ENCODE data around the gene GSTM3. TPM values are rescaled to one million over a fixed set of nuclear protein-coding genes. Genes with fewer than 3 reads are reported as not detected.

The GSTM3 gene
- total and polyA plus RNA-seq, 2 experiments from 2014 or later = 297 to 962 TPM

DNA sequence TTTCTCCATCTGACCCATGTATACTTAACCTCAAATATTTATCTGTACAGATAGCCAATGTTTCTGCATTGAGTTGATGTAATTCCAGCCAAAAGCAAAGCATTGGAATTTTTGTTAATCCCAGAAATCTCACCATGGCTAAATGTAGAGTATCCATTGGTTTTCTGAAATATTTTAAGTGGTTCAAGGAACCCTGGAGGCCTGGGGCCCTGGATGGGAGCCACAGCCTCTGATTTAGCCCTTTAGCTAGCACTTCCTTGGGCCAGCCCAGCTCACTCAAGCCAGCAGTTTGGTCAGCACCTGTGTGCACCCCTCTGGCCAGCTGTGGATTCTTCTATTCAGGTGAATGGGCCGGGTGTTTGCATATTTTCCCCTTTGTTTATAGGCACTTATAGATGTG, 41.7 kb upstream of the GSTM3 start:
- H3K9me2 ChIP-seq (replicated peaks; ENCODE audit: insufficient read depth) = no peaks in the 10 kb centered on the region
- 61% methylated on average over 1 of the region's 1 CpG for WGBS (ENCODE audit: low lambda C conversion rate, missing lambda C conversion rate)
- H3K4me1 ChIP-seq (ENCODE audit: insufficient read depth) = peaks cover 24% of the 10 kb centered on the region
- no peak overlapping the region for H3K4me3 ChIP-seq
- DNase-seq (ENCODE audit: low spot score) = no peak
- H3K9me3 ChIP-seq (ENCODE audit: low read depth) = no peaks in the 10 kb centered on the region
- H3K27ac ChIP-seq = no peak overlapping the region
- H3K36me3 ChIP-seq (replicated peaks; ENCODE audit: insufficient read depth, low read depth) = no peaks in the 10 kb centered on the region
- no peak for TF ChIP-seq EZH2phosphoT487 (IDR thresholded peaks at IDR 0.05; ENCODE audit: low read depth, severe bottlenecking, unreplicated experiment)
- no peak for TF ChIP-seq EZH2 (IDR thresholded peaks at IDR 0.05; ENCODE audit: borderline replicate concordance)
- TF ChIP-seq, protein P1, sequence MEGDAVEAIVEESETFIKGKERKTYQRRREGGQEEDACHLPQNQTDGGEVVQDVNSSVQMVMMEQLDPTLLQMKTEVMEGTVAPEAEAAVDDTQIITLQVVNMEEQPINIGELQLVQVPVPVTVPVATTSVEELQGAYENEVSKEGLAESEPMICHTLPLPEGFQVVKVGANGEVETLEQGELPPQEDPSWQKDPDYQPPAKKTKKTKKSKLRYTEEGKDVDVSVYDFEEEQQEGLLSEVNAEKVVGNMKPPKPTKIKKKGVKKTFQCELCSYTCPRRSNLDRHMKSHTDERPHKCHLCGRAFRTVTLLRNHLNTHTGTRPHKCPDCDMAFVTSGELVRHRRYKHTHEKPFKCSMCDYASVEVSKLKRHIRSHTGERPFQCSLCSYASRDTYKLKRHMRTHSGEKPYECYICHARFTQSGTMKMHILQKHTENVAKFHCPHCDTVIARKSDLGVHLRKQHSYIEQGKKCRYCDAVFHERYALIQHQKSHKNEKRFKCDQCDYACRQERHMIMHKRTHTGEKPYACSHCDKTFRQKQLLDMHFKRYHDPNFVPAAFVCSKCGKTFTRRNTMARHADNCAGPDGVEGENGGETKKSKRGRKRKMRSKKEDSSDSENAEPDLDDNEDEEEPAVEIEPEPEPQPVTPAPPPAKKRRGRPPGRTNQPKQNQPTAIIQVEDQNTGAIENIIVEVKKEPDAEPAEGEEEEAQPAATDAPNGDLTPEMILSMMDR (IDR thresholded peaks at IDR 0.05; ENCODE audit: poor library complexity) = no peak
- H3K27me3 ChIP-seq = no peaks in the 10 kb centered on the region
- H4K20me1 ChIP-seq (ENCODE audit: insufficient read depth, poor library complexity, severe bottlenecking) = no peaks in the 10 kb centered on the region
- no peak overlapping the region for H2AFZ ChIP-seq
- H3K79me2 ChIP-seq = no peaks in the 10 kb centered on the region
- H3K4me2 ChIP-seq = no peak overlapping the region

DNA sequence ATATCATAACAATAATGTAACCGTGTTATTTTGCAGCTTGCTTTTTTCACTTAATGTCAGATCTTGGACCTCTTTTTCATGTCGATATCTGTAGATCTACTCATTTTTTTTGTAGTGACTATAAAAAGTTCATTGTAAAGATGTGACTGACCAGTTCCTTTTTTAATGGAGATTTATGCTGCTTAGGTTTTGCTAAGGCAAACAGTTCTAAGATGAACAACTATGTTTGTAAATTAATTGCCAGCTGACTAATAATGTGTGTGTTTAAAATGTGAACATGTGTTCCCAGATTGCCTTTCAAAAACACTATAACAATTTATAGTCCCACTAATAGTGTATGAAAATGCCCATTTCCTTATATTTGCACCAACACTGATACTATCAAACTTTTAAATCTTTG, 41.0 kb upstream of the GSTM3 start:
- TF ChIP-seq EZH2phosphoT487 (IDR thresholded peaks at IDR 0.05; ENCODE audit: low read depth, severe bottlenecking, unreplicated experiment) (no peak), EZH2 (IDR thresholded peaks at IDR 0.05; ENCODE audit: borderline replicate concordance) (no peak)
- TF ChIP-seq, protein P1 (IDR thresholded peaks at IDR 0.05; ENCODE audit: poor library complexity) = no peak
- Histone ChIP-seq H3K9me3 (ENCODE audit: low read depth) (no peaks in the 10 kb centered on the region), H4K20me1 (ENCODE audit: insufficient read depth, poor library complexity, severe bottlenecking) (no peaks in the 10 kb centered on the region), H3K79me2 (no peaks in the 10 kb centered on the region), H3K9me2 (replicated peaks; ENCODE audit: insufficient read depth) (no peaks in the 10 kb centered on the region), H3K27ac (no peak overlapping the region), H3K27me3 (no peaks in the 10 kb centered on the region), H3K36me3 (replicated peaks; ENCODE audit: insufficient read depth, low read depth) (no peaks in the 10 kb centered on the region), H2AFZ (no peak overlapping the region), H3K4me2 (no peak overlapping the region), H3K4me1 (ENCODE audit: insufficient read depth) (peaks cover 21% of the 10 kb centered on the region), H3K4me3 (no peak overlapping the region)
- DNase-seq (ENCODE audit: low spot score) = no peak
- 84% methylated on average over 2 of the region's 2 CpGs for WGBS (ENCODE audit: low lambda C conversion rate, missing lambda C conversion rate)

DNA sequence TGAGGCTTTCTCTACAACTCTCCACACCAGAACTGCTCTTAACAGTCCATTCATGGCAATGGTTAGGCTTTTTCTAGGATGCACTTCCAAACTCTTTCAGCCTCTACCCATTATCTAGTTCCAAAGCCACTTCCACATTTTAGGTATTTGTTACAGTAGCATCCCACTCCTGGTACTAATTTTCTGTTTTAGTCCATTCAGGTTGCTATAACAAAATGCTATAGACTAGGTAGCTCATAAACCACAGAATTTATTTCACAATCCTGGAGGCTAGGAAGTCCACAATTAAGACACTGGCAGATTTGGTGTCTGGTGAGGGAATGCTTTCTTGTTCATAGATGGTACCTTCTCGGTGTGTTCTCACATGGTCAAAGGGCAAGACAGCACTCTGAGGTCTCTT, 40.1 kb upstream of the GSTM3 start:
- Histone ChIP-seq H3K9me2 (replicated peaks; ENCODE audit: insufficient read depth) (no peaks in the 10 kb centered on the region), H3K4me1 (ENCODE audit: insufficient read depth) (peaks cover 12% of the 10 kb centered on the region), H3K9me3 (ENCODE audit: low read depth) (no peaks in the 10 kb centered on the region), H3K36me3 (replicated peaks; ENCODE audit: insufficient read depth, low read depth) (no peaks in the 10 kb centered on the region), H3K79me2 (no peaks in the 10 kb centered on the region), H4K20me1 (ENCODE audit: insufficient read depth, poor library complexity, severe bottlenecking) (no peaks in the 10 kb centered on the region), H3K4me3 (no peak overlapping the region), H2AFZ (no peak overlapping the region), H3K4me2 (no peak overlapping the region), H3K27ac (no peak overlapping the region), H3K27me3 (no peaks in the 10 kb centered on the region)
- DNase-seq (ENCODE audit: low spot score) = no peak
- WGBS (ENCODE audit: low lambda C conversion rate, missing lambda C conversion rate) = 100% methylated on average over 1 of the region's 1 CpG
- TF ChIP-seq EZH2phosphoT487 (IDR thresholded peaks at IDR 0.05; ENCODE audit: low read depth, severe bottlenecking, unreplicated experiment) = no peak
- TF ChIP-seq, protein P1 (IDR thresholded peaks at IDR 0.05; ENCODE audit: poor library complexity) = no peak
- TF ChIP-seq EZH2 (IDR thresholded peaks at IDR 0.05; ENCODE audit: borderline replicate concordance) = no peak
